ENCODE results near the gene DNM3.

The DNM3 gene

DNA sequence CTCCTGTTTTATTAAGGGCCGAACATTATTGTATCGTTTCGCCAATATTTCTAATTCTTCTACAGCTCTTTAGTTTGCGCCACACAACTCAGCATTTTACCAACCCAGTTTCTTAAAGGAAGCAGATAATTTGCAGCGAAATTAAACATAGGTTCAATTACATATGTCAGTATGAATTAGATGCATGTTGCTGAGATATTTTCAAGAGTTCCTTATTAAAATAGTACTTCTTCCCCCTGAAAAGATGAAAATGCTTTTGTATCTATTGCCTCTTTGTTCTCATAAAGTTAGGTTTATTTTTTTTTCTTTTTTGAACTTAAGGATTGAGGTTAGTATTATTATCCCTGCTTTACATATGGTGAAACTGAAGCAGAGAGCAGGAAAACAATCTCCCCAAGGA, 395.7 kb downstream of the DNM3 start:
- no peak overlapping the region for H3K4me3 ChIP-seq (ENCODE audit: low read depth, low read length)
- no peak for DNase-seq (ENCODE audit: low read depth)
- TF ChIP-seq, protein P1, sequence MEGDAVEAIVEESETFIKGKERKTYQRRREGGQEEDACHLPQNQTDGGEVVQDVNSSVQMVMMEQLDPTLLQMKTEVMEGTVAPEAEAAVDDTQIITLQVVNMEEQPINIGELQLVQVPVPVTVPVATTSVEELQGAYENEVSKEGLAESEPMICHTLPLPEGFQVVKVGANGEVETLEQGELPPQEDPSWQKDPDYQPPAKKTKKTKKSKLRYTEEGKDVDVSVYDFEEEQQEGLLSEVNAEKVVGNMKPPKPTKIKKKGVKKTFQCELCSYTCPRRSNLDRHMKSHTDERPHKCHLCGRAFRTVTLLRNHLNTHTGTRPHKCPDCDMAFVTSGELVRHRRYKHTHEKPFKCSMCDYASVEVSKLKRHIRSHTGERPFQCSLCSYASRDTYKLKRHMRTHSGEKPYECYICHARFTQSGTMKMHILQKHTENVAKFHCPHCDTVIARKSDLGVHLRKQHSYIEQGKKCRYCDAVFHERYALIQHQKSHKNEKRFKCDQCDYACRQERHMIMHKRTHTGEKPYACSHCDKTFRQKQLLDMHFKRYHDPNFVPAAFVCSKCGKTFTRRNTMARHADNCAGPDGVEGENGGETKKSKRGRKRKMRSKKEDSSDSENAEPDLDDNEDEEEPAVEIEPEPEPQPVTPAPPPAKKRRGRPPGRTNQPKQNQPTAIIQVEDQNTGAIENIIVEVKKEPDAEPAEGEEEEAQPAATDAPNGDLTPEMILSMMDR (IDR thresholded peaks at IDR 0.05; ENCODE audit: insufficient read depth, low read depth, low read length, missing control alignments): no peak

DNA sequence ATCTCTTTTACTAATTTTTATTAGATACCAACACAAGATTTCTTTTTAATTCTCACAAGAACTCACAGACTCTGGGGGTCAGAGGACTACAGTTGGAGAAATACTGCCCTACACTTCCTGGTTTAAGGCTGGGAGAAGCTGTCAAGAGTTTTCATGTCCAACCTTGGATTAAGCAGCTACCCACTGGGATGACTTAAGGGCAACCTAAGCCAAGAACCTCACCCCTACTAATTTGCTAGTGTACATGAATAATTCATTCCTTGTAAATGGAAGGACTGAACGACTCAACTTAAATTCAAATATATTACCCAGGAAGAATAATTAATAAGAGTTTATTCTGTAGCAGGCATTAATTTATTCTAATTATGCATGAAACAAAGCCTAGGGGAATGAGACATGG, 396.9 kb downstream of the DNM3 start:
- no peak overlapping the region for H3K4me3 ChIP-seq (ENCODE audit: low read depth, low read length)
- no peak for DNase-seq (ENCODE audit: low read depth)
- TF ChIP-seq, protein P1 (IDR thresholded peaks at IDR 0.05; ENCODE audit: insufficient read depth, low read depth, low read length, missing control alignments): no peak

DNA sequence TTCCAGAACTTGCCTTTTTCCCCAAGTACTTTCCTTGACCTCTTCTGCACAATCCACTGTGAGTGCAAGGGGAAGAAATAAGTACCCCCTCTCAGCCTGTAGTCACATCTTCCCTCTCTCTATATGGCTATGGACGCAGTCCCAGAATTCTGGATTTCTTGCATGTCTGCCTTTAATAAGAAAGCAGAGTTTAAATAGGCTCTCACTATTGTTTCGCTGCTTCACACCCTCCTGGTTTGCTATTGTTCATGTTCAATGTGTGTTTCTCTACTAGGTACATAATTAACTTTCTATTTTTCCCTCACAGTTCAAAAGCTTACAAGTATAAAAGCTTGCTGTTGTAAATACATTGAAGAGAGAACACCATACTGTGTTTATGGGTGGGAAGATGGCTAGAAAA, 397.7 kb downstream of the DNM3 start:
- TF ChIP-seq, protein P1 (IDR thresholded peaks at IDR 0.05; ENCODE audit: insufficient read depth, low read depth, low read length, missing control alignments): no peak
- no peak overlapping the region for H3K4me3 ChIP-seq (ENCODE audit: low read depth, low read length)
- DNase-seq (ENCODE audit: low read depth): no peak

DNA sequence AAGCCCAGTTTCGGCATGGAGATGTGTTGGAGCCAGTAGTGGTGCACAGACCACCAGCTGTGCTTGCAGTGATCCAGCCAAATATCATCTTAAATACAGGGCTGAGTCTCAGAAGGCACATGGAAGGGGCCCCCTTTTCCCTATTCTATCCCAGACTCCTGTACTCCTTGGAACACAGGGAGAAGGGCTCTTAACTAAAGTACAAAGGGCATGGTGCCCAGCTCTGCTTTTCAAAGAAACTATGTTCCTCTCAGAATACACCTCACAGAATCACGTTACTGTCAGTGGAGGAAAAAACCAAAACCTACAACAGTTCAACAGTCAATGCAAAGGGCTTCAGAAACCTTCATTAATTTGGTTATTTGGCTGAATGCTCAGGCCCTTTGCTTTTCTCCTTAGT, 398.6 kb downstream of the DNM3 start:
- no peak overlapping the region for H3K4me3 ChIP-seq (ENCODE audit: low read depth, low read length)
- TF ChIP-seq, protein P1 (IDR thresholded peaks at IDR 0.05; ENCODE audit: insufficient read depth, low read depth, low read length, missing control alignments): no peak
- no peak for DNase-seq (ENCODE audit: low read depth)

DNA sequence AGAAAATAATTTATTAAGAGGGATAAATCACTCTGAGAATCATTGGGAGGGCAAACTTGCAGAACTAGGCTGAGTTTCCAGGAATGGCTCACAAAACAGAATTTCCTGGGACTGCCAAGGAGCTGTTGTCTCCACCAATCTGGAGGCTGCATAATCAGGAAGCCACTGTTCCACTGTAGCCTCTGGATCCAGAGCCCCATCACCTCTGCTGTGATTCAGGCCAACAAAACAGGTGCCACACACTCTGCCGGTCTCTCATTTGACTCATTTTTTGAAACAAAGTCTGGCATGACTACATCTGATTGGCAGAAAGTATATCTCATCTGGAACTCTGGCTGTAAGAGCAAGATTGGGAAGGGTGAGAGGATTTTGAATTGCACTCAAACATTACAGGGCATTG, 400.2 kb downstream of the DNM3 start:
- no peak overlapping the region for H3K4me3 ChIP-seq (ENCODE audit: low read depth, low read length)
- DNase-seq (ENCODE audit: low read depth): no peak
- TF ChIP-seq, protein P1 (IDR thresholded peaks at IDR 0.05; ENCODE audit: insufficient read depth, low read depth, low read length, missing control alignments): no peak

DNA sequence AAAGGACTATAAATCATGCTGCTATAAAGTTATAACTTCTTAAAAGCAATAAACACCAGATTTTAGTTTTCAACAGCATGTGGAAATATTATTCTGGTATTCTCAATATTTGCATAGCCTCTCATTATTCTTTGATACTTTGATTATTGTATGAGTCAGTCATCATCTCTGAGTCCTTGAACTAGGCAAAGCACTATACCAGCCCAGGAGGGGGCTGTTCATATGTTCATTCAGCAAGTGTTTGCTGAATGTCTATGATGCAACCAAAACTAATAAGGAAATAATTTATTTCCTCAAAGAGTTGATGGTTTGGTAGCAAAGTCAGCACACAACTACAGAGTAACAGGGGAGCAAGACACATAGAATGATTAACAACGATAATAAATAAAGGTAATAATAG, 403.6 kb downstream of the DNM3 start:
- no peak overlapping the region for H3K4me3 ChIP-seq (ENCODE audit: low read depth, low read length)
- no peak for DNase-seq (ENCODE audit: low read depth)
- TF ChIP-seq, protein P1 (IDR thresholded peaks at IDR 0.05; ENCODE audit: insufficient read depth, low read depth, low read length, missing control alignments): no peak

DNA sequence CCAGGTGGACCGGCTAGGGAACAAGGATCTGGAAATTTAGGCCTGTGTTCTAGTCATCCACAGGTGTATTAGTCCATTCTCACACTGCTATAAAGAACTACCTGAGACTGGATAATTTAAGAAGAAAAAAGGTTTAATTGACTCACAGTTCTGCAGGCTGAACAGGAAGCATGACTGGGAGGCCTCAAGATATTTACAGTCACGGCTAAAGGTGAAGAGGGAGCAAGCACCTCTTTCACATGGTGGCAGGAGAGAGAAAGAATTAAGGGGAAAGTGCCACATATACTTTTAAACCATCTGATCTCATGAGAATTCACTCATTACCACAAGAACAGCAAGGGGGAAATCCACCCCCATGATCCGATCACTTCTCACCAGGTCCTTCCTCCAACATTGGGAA, 404.5 kb downstream of the DNM3 start:
- TF ChIP-seq, protein P1 (IDR thresholded peaks at IDR 0.05; ENCODE audit: insufficient read depth, low read depth, low read length, missing control alignments): no peak
- H3K4me3 ChIP-seq (ENCODE audit: low read depth, low read length): no peak overlapping the region
- DNase-seq (ENCODE audit: low read depth): no peak
